ENCODE measurements around the gene NEURL2.

Gene NEURL2

DNA sequence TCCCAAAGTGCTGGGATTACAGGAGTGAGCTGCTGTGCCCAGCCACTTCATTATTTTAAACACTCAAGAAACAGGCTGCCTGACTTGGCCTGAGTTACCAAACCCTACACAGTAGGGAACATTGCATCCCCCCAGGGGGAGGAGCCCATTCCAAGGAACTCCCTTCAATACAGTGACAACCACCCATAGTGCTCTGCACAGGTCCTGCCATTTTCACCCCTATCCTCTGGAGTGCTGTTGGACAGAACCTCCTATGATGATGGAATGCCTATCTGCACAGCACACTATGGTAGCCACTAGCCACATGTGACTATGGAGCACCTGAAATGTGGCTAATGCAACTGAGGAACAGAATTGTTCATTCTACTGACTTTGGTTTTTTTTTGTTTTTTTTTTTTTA, 45.6 kb downstream of the NEURL2 start:
- no peak for DNase-seq (ENCODE audit: low read depth, low spot score)

DNA sequence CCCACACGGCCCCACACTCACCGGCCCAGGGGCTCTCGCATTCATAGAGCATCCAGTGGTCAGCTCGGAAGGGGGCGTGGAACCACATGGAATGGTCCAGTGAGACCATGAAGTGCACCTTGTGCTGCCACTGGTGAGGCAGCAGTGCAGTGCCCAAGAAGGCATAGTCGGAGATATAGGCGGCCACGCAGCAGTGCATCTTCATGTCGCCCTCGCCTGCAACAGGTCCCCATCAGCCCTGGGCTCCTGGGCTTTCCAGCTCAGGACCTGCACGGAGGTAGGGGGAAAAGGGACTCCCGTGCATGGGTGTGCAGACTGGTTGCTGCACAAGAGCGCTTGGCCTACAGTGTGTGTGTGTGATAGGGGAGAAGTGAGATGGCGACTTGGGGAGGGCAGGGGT, 47.5 kb downstream of the NEURL2 start:
- DNase-seq (ENCODE audit: low read depth, low spot score) = no peak

DNA sequence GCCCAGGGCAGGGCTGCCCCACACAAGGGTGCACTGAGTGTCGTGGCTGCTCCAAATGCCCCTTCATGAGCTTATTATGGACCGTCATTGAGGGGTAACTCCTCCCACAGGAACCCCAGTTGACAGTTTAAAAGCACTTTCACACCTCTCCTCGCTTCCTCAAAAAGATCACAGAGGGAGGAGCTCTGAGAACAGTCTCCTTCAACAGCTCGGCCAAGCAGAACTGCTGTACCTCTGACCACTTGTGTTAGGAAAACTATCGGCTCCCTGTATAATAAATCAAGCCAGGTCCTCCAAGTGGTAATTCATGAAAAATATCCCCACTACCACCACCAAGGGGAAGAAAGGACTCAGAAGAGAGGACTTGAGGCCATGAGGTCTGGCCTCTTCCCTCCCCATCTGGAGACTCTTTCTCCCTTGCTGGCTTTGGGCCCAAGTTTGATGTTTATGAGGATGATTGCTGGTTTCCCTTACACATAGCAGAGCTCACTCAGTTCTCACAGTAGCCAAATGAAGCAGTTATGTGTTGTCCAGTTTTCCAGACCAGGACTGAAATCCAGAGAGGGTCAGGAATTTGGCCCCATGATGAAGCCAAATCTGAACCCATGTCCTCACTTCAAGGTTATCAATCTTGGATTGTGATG, 48.7 kb downstream of the NEURL2 start:
- DNase-seq (ENCODE audit: low read depth, low spot score) = no peak

DNA sequence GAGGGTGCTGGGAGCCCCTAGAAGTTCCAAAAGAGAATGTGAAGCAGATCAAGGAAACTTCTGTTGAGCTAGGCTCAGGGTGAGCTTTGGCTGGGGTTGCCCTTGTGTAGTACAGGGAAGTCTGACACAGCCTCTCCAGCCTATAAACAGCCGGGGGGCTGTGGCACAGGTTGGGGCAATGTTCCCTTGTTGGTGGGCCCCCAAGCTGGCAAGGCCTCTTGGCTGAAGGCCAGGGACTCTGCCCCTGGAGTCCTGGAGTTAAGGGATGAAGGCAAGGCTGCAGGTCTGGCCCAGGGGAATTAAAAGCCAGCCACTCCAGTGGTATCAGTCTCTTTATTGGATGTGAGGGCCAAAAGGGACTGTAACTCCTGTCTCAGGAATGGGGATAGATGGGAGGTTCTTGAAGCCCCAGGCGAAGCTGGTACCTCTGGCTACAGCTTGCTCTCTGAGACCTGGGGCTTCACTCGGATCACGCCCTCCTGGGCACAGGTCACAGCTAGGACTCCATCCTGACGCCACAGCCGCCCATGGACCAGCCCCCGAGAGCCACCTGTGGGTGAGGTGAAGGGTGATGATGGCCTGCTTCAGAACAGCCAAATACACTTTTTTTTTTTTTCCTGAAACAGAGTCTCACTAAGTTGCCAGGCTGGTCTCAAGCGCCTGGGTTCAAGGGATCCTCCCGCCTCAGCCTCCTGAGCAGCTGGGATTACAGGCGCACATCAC, 49.4 kb downstream of the NEURL2 start:
- no peak for DNase-seq (ENCODE audit: low read depth, low spot score)

DNA sequence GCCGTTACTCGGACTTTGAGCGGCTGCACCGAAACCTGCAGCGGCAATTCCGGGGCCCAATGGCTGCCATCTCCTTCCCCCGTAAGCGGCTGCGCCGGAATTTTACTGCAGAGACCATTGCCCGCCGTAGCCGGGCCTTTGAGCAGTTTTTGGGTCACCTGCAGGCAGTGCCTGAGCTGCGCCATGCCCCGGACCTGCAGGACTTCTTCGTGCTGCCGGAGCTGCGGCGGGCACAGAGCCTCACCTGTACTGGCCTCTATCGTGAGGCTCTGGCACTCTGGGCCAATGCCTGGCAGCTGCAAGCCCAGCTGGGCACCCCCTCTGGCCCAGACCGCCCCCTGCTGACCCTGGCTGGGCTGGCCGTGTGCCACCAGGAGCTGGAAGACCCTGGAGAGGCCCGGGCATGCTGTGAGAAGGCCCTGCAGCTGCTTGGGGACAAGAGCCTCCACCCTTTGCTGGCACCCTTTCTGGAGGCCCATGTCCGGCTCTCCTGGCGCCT, 50.3 kb downstream of the NEURL2 start:
- DNase-seq (ENCODE audit: low read depth, low spot score) = no peak
